Lower lobe of right lung (tissue), 2 donors: ENCODE data around the gene KNTC1. TPM values are rescaled to one million over a fixed set of nuclear protein-coding genes. Genes with fewer than 3 reads are reported as not detected.

Source experiments
- ATAC-seq, 2 donors: fragments of 200-7000 bp; cut with Tn5 transposase; one replicate each; pipeline ENCODE4 v1.9.1; 2020 to 2022; ENCODE audit warnings: mild to moderate bottlenecking in 2 of 2, moderate library complexity in 2 of 2
- DNase-seq: peaks from one replicate; pipeline ENCODE4 v3.0.0-alpha.2; 2020
- H3K27ac ChIP-seq: fragments of 200-600 bp; one replicate; pipeline ENCODE4 v1.8.0; 2022
- H3K27me3 ChIP-seq: fragments of 200-600 bp; one replicate; pipeline ENCODE4 v1.8.0; 2022; ENCODE audit warnings: low read depth
- H3K36me3 ChIP-seq: fragments of 200-600 bp; one replicate; pipeline ENCODE4 v1.8.0; 2022; ENCODE audit warnings: mild to moderate bottlenecking
- H3K4me1 ChIP-seq: fragments of 200-600 bp; one replicate; pipeline ENCODE4 v1.8.0; 2022
- H3K4me3 ChIP-seq: fragments of 200-600 bp; one replicate; pipeline ENCODE4 v1.8.0; 2022; ENCODE audit warnings: mild to moderate bottlenecking
- H3K9me3 ChIP-seq: fragments of 200-600 bp; one replicate; pipeline ENCODE4 v1.8.0; 2022
- CTCF ChIP-seq: fragments of 200-600 bp; IDR thresholded peaks from one replicate; pipeline ENCODE4 v1.8.0; 2022; ENCODE audit warnings: antibody characterized with exemption, mild to moderate bottlenecking
- intact Hi-C: fragments of 100-400 bp; cut with DNase I; formaldehyde crosslinking; loops from one replicate; pipeline ENCODE4 v1.11.0; 2022
- total RNA-seq: library from RNA; stranded (reverse); fragmentation: NEBNext Ultra II Directional; extraction: Animal tissue kit (Norgen Biotek cat#: 25700); gene quantifications from one replicate; pipeline ENCODE4 v1.2.1, GENCODE V29; 2021
- donor health status: DM: no; HTN: yes; CAD: no; lungs with severe emphysema.

KNTC1 gene
- total RNA-seq, 1 donor from 2014 or later, result 8.7 TPM

GRCh38 chr12:122614839-122615238, 87.8 kb downstream of the KNTC1 start:
- no peak overlapping the region for H3K27ac ChIP-seq
- TF ChIP-seq CTCF, result no peak
- no peaks in the 10 kb centered on the region for H3K9me3 ChIP-seq
- no peak for DNase-seq
- intact Hi-C loops, result no loop called here
- ATAC-seq, result no peak
- H3K4me1 ChIP-seq, result no peaks in the 10 kb centered on the region
- H3K36me3 ChIP-seq, result peaks cover 38% of the 10 kb centered on the region
- H3K27me3 ChIP-seq, result no peaks in the 10 kb centered on the region
- H3K4me3 ChIP-seq, result no peak overlapping the region

- DNase-seq (no peak), ATAC-seq (no peak)
- Histone ChIP-seq H3K9me3 (no peaks in the 10 kb centered on the region), H3K27me3 (no peaks in the 10 kb centered on the region), H3K36me3 (peaks cover 36% of the 10 kb centered on the region), H3K27ac (no peak overlapping the region), H3K4me3 (no peak overlapping the region), H3K4me1 (no peaks in the 10 kb centered on the region)
- TF ChIP-seq CTCF, result no peak
- intact Hi-C loops, result no loop called here
Observed at GRCh38 chr12:122615780-122616179, 88.7 kb downstream of the KNTC1 start.

GRCh38 chr12:122635471-122635870, 108.4 kb downstream of the KNTC1 start:
- H3K9me3 ChIP-seq, result no peaks in the 10 kb centered on the region
- no peaks in the 10 kb centered on the region for H3K36me3 ChIP-seq
- no peak overlapping the region for H3K4me3 ChIP-seq
- no peak for TF ChIP-seq CTCF
- no peaks in the 10 kb centered on the region for H3K27me3 ChIP-seq
- no peak overlapping the region for H3K27ac ChIP-seq
- no peaks in the 10 kb centered on the region for H3K4me1 ChIP-seq
- DNase-seq, result no peak
- ATAC-seq, result no peak
- intact Hi-C loops, result loop anchor here (10.0 kb wide), 1 partner anchor 119 kb away; the partner anchor contains the start of gene DENR

- no peaks in the 10 kb centered on the region for H3K36me3 ChIP-seq
- H3K27ac ChIP-seq, result no peak overlapping the region
- no peak for ATAC-seq
- no peaks in the 10 kb centered on the region for H3K27me3 ChIP-seq
- no peaks in the 10 kb centered on the region for H3K4me1 ChIP-seq
- no peak for TF ChIP-seq CTCF
- H3K9me3 ChIP-seq, result no peaks in the 10 kb centered on the region
- DNase-seq, result no peak
- intact Hi-C loops, result no loop called here
- no peak overlapping the region for H3K4me3 ChIP-seq
Observed at GRCh38 chr12:122643207-122643805, 116.3 kb downstream of the KNTC1 start.

- H3K4me1 ChIP-seq, result no peaks in the 10 kb centered on the region
- peak overlapping the region; percentile 19 for H3K4me3 ChIP-seq
- H3K27me3 ChIP-seq, result no peaks in the 10 kb centered on the region
- intact Hi-C loops, result no loop called here
- no peak for TF ChIP-seq CTCF
- DNase-seq (no peak), ATAC-seq (peak; percentile 73 to 82)
- no peak overlapping the region for H3K27ac ChIP-seq
- H3K36me3 ChIP-seq, result no peaks in the 10 kb centered on the region
- no peaks in the 10 kb centered on the region for H3K9me3 ChIP-seq
Observed at GRCh38 chr12:122646517-122647217, 119.6 kb downstream of the KNTC1 start.
